H7 (cell line): ENCODE measurements around the gene PLD1. TPM values are rescaled to one million over a fixed set of nuclear protein-coding genes. Genes with fewer than 3 reads are reported as not detected.
"Not testable (repeated sequence)": the region's sequence is repeated elsewhere in the genome, so short reads cannot be mapped to it uniquely, and the experiment has no call there.

Experiments used
- DNase-seq: peaks from one replicate; pipeline ENCODE4 v3.0.0; 2012
- H3K27me3 ChIP-seq: 2 replicates; pipeline ENCODE4 v1.6.0; 2011; ENCODE audit warnings: mild to moderate bottlenecking, low read length; ENCODE audit not compliant: control insufficient read depth, insufficient read depth
- H3K36me3 ChIP-seq: replicated peaks from 2 replicates; pipeline ENCODE4 v1.5.1; 2011; ENCODE audit warnings: low read length; ENCODE audit not compliant: control insufficient read depth, insufficient read depth
- H3K4me3 ChIP-seq: 2 replicates; pipeline ENCODE4 v1.5.1; 2011; ENCODE audit warnings: low read depth, mild to moderate bottlenecking, control low read depth, low read length, moderate library complexity; ENCODE audit not compliant: insufficient read depth
- total RNA-seq: library from RNA; depleted of rRNA; stranded (reverse); fragments of >200 nt; shearing (Covaris generic); gene quantifications from 2 replicates; pipeline ENCODE4 v1.2.3, GENCODE V29; 2014

PLD1 gene
- total RNA-seq, 1 experiment from 2014 or later: 2.3 TPM

DNA sequence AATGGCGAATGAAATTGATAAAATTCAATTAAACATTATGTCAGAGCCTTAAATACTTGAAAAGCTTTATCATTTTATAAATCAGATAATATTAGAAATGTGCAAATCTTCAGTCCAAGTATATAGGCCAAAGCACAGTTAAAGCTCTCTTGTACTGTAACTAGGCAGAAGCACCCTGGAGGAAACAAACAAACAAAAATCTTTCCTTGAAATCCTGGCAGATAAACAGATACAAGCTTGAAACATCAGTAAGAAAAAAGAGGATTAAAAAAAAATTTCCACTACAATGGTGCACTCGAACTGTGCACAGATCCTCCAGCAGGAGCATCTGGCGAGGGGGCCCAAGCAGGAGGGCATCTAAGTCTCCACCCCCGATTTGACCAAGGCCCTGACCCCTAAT lies 166.6 kb downstream of the PLD1 start:
- DNase-seq: no peak
- no peaks in the 10 kb centered on the region for H3K36me3 ChIP-seq
- no peaks in the 10 kb centered on the region for H3K27me3 ChIP-seq
- H3K4me3 ChIP-seq: no peak overlapping the region

- Histone ChIP-seq H3K4me3 (no peak overlapping the region), H3K27me3 (no peaks in the 10 kb centered on the region), H3K36me3 (no peaks in the 10 kb centered on the region)
- DNase-seq: no peak
Observed at GRCh38 chr3:171643033-171643432, 167.2 kb downstream of the PLD1 start.

DNA sequence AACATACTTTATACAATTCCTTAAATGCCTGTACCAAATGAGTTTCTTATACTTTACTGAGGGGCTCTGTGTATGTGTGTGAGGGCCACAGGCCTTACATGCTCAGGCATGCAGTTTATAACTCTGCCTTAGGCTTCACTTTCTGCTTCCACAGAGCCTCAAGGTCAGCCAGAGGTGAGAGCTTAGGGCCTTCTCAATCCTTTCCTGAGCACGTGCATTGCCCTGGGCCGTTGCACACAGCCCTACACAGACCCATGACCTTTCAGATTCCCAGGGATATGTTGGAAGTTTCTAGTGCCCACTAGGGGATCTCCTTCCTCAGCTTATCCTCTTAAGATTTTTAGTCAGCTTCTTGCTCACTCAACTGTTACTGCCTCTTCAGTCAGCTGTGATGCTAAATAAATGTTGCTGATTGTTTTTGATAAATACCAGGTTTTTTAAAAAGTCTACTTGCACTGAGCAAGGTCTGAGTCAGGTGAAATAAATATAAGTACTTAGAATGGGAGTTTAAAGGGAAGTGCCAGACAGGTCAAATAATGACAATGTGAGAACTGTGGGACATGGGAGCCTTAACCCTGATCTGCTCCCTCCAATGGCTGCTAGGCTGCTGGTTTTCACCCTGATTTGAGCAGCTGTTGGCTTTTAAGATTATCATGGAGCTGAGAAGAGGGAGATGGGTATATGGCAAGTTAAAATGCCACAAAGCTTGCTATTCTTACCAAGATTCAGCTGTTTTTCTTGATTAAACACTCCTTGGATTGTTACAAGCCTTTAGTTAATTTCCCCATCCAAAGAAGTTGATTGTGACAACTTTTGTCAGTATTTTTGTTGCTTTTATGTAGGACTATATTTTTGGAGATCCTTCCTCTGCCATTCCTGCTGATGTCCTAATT lies 169.5 kb downstream of the PLD1 start:
- Histone ChIP-seq H3K27me3 (no peaks in the 10 kb centered on the region), H3K4me3 (no peak overlapping the region), H3K36me3 (no peaks in the 10 kb centered on the region)
- DNase-seq: no peak

GRCh38 chr3:171636666-171637065 lies 173.6 kb downstream of the PLD1 start:
- Histone ChIP-seq H3K36me3 (no peaks in the 10 kb centered on the region), H3K27me3 (no peaks in the 10 kb centered on the region), H3K4me3 (no peak overlapping the region)
- no peak for DNase-seq

DNA sequence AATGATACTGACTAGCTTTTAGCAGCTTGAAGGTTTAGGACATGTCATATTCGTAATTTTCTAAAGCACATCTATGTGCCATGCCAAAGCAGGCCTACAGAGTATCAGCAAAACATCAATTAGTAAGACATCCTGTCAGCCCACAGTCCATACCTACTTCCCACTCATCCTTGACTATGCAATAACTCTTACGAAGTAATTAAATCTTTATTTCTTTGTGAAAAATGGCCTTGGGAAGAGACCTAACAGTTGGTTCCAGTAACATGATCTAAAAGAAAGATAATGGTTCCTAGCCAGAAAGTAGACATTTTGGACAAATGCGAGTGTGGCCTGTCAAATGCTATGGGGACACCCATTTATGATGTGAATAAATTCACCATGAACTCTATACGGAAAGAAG lies 177.5 kb downstream of the PLD1 start:
- Histone ChIP-seq H3K4me3 (no peak overlapping the region), H3K36me3 (no peaks in the 10 kb centered on the region), H3K27me3 (no peaks in the 10 kb centered on the region)
- no peak for DNase-seq

DNA sequence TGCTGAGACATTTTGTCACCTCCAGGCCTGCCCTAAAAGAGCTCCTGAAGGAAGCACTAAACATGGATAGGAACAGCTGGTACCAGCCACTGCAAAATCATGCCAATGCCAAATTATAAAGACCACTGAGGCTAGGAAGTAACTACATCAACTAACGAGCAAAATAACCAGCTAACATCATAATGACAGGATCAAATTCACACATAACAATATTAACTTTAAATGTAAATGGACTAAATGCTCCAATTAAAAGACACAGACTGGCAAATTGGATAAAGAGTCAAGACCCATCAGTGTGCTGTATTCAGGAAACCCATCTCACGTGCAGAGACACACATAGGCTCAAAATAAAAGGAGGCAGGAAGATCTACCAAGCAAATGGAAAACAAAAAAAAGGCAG lies 183.5 kb downstream of the PLD1 start:
- H3K4me3 ChIP-seq, H3K27me3 ChIP-seq, H3K36me3 ChIP-seq, DNase-seq: not testable (repeated sequence)

DNA sequence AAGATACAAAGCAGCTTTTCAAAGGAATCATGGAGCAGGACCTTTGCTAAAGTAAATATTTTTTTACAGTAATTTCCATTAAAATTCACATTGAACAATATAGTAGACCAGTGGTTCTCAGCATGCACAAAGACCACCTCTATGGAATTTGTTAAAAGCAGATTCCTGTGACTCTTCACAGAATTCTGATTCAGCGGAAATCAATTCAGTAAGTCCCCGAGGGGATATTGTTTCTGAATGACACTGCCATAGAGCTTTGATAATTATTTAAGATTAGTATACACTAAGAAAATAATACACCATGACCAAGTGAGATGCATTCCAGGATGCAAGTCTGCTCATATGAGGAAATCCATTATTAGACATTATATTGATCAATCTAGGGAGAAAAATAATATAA lies 188.2 kb downstream of the PLD1 start:
- Histone ChIP-seq H3K27me3 (no peaks in the 10 kb centered on the region), H3K36me3 (no peaks in the 10 kb centered on the region), H3K4me3 (no peak overlapping the region)
- no peak for DNase-seq

- Histone ChIP-seq H3K4me3 (no peak overlapping the region), H3K36me3 (no peaks in the 10 kb centered on the region), H3K27me3 (no peaks in the 10 kb centered on the region)
- no peak for DNase-seq
Observed at GRCh38 chr3:171620825-171621434, 189.4 kb downstream of the PLD1 start.

DNA sequence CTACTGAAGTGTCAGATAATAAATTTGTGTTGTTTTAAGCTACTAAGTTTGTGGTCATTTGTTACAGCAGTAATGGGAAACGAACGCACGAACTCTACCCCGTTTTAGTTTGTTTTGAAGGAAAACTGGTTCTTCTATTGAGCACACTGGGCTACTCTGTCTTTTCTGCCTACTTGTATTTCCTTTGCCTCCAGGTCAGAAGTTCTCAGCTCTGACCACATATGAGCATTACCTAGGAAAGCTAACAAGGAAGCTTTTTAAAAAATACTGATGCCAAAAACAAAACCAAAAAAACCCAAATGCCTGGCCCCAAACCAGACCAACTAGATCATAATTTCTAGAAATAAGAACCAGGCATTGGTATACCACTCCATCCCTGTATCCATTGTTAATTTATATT lies 193.5 kb downstream of the PLD1 start:
- no peaks in the 10 kb centered on the region for H3K27me3 ChIP-seq
- H3K4me3 ChIP-seq: no peak overlapping the region
- no peak for DNase-seq
- H3K36me3 ChIP-seq: no peaks in the 10 kb centered on the region

DNA sequence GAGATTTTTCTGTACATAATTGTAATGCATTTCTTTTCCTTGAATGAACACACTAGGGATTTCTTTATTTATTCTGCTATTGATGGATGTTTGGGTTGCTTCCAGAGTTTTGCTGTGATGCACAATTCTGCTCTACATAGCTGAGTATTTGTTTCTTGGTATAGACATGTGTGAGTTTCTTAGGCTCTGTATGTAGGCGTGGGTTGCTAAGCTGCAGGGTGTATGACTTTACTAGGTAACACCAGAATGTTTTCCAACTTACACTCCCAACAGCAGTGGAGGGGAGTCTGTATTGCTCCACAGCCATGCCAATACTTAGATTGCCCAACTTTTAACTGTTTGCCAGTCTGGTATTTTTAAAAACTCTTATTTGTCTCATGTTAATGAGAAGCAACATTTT lies 194.6 kb downstream of the PLD1 start:
- Histone ChIP-seq H3K27me3 (no peaks in the 10 kb centered on the region), H3K4me3 (no peak overlapping the region), H3K36me3 (no peaks in the 10 kb centered on the region)
- DNase-seq: no peak

- H3K4me3 ChIP-seq: no peak overlapping the region
- no peak for DNase-seq
- H3K36me3 ChIP-seq: no peaks in the 10 kb centered on the region
- H3K27me3 ChIP-seq: no peaks in the 10 kb centered on the region
Observed at GRCh38 chr3:171615281-171615680, 195.0 kb downstream of the PLD1 start.

GRCh38 chr3:171614318-171614921 lies 195.9 kb downstream of the PLD1 start:
- DNase-seq: peak; percentile 59
- no peaks in the 10 kb centered on the region for H3K27me3 ChIP-seq

DNA sequence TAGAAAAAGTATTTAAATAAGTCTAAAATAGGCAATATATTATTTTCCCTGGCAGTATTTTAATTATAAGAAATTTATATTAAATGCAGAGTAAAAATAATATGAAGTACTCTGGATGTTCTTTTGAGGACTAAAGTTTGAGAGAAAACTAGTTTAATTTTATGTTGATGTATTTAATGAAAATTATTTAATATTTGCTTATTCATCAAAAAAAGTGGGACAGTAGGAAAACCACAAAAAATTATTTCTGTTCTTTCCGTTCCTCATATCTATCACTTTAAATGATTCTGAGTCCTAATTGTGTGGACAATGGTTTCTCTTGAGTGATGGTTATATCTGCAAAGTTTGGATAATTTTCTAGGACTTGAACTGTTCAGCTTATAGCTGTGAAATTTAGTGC lies 202.8 kb downstream of the PLD1 start:
- no peaks in the 10 kb centered on the region for H3K27me3 ChIP-seq
- no peak overlapping the region for H3K4me3 ChIP-seq
- H3K36me3 ChIP-seq: no peaks in the 10 kb centered on the region
- no peak for DNase-seq

More at GRCh38 chr3:171614318-171614921, 195.9 kb downstream of the PLD1 start:
- Histone ChIP-seq H3K4me3 (no peak overlapping the region), H3K36me3 (no peaks in the 10 kb centered on the region)

DNA sequence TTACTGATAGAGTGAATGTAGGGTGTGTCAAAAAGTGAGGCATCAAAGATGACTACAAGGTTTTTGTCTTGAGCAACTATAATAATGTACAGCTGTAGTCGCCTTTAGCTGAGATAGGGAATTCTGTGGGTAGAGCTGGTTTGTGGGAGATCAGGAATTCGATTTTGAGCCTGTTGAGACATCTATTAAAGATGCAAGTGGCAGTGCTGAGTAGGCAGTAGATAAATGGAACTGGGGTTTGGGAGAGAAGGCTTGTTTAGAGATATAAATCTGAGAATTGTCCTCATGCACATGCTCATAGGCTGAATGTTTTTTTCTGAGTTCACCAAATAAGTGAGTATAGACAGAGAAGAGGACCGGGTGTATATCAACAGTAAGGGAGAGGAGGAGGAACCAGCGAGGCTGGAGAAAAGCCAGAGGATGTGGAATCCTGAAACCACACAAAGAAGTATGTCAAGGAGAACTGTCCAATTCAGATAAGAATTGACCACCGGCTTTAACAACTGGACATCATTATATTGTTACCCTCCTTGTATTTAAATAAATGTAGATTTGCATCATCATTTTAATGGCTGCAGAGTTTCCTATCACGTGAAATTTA lies 204.0 kb downstream of the PLD1 start:
- Histone ChIP-seq H3K27me3 (no peaks in the 10 kb centered on the region), H3K36me3 (no peaks in the 10 kb centered on the region), H3K4me3 (no peak overlapping the region)
- no peak for DNase-seq

DNA sequence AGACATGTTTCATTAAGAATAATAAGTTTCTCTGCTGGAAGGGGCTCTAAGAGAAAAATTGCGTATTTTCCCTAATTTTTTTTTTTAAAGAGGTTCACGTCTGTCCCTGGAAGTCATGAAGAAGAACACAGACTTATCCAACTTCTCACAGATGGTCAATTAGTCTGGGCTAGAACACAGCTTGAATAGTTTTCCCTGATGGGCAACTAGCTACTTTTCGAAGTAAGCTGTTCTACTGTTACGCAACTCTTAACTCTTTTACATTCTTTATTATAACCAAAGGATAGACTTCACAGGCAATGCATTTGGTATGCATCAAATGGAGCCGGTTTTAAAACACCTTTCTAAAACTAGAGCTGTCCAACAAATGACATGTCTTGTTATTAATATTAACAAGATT lies 205.9 kb downstream of the PLD1 start:
- Histone ChIP-seq H3K27me3 (no peaks in the 10 kb centered on the region), H3K4me3 (no peak overlapping the region), H3K36me3 (no peaks in the 10 kb centered on the region)
- DNase-seq: no peak
